K562 (cell line): ENCODE measurements around the gene GALNT9. TPM values are rescaled to one million over a fixed set of nuclear protein-coding genes. Genes with fewer than 3 reads are reported as not detected.

Source experiments
- ATAC-seq: fragments of 200-7000 bp; cut with Tn5 transposase; 3 replicates; pipeline ENCODE4 v1.9.1; 2020; ENCODE audit warnings: moderate library complexity
- BruUV-seq: library from RNA; stranded (reverse); fragments of 400-500 nt; replicated peaks from 2 replicates; lab custom pipeline; 2021; lab: Mats Ljungman, UMichigan
- CTCF ChIA-PET: fragments of 300-600 bp; formaldehyde crosslinking; extraction: SDS; loops from one replicate; lab custom pipeline; 2021; ENCODE audit warnings: low intra/inter-chr PET ratio; lab: Yijun Ruan, JAX
- POLR2A ChIA-PET: fragments of 300-600, 350-650 bp; sonication (Branson Sonifier 250); formaldehyde crosslinking; extraction: SDS; loops from one replicate; lab custom pipeline; 2021; ENCODE audit warnings: antibody characterized with exemption, inconsistent platforms; lab: Yijun Ruan, JAX
- DNase-seq, 4 experiments: peaks; one replicate each; pipeline versions ENCODE4 v3.0.0 to v3.0.0-alpha.2; 2011 to 2018; ENCODE audit warnings: low spot score in 3 of 4, mixed read lengths in 3 of 4; ENCODE audit errors: extremely low read depth in 1 of 4
- FAIRE-seq: peaks from 2 replicates; lab custom pipeline; 2011; peaks lifted over from hg19 to GRCh38; lab: Jason Lieb, UNC
- H2AFZ ChIP-seq: 2 replicates; pipeline ENCODE4 v1.6.0; 2011; ENCODE audit warnings: low read depth, low read length, control low read depth, inconsistent platforms
- H3K27ac ChIP-seq: fragments of 200-600 bp; 3 replicates; pipeline ENCODE4 v1.8.0; 2011; ENCODE audit warnings: low read depth, mild to moderate bottlenecking, control low read depth, inconsistent platforms, low read length, moderate library complexity, mixed read lengths; ENCODE audit errors: extremely low read depth
- H3K27me3 ChIP-seq, 2 experiments: fragments of 300-600 bp in 1 of 2; 2 replicates in 1 of 2; 3 replicates in 1 of 2; pipeline versions ENCODE4 v1.6.0 to v1.8.0; 2011; ENCODE audit warnings: inconsistent platforms in 2 of 2, low read length in 2 of 2, mild to moderate bottlenecking in 1 of 2, mixed read lengths in 1 of 2, moderate library complexity in 1 of 2; ENCODE audit not compliant: control insufficient read depth in 2 of 2, insufficient read depth in 2 of 2
- H3K36me3 ChIP-seq: fragments of 300-600 bp; 3 replicates; pipeline ENCODE4 v1.8.0; 2011; ENCODE audit warnings: mild to moderate bottlenecking, low read length, inconsistent platforms; ENCODE audit not compliant: control insufficient read depth, insufficient read depth
- H3K4me1 ChIP-seq, 2 experiments: fragments of 200-600 bp in 1 of 2; replicated peaks in 1 of 2; 2 replicates in 1 of 2; 3 replicates in 1 of 2; pipeline versions ENCODE4 v1.5.1 to v1.8.0; 2011; ENCODE audit warnings: inconsistent platforms in 2 of 2, low read length in 2 of 2, mild to moderate bottlenecking in 1 of 2, mixed read lengths in 1 of 2, moderate library complexity in 1 of 2; ENCODE audit not compliant: control insufficient read depth in 2 of 2, insufficient read depth in 2 of 2
- H3K4me2 ChIP-seq: 2 replicates; pipeline ENCODE4 v1.6.1; 2011; ENCODE audit warnings: low read length, control low read depth, inconsistent platforms, mixed read lengths; ENCODE audit not compliant: insufficient read depth
- H3K4me3 ChIP-seq: fragments of 200-600 bp; sonication (generic), shearing (Covaris generic); 2 replicates; pipeline ENCODE4 v1.5.1; 2016; ENCODE audit warnings: control low read depth, inconsistent platforms
- H3K79me2 ChIP-seq: fragments of 200-600 bp; 3 replicates; pipeline ENCODE4 v1.8.0; 2011; ENCODE audit warnings: low read length, inconsistent platforms; ENCODE audit not compliant: control insufficient read depth, insufficient read depth
- H3K9ac ChIP-seq, 2 experiments: 2 replicates each; pipeline versions ENCODE4 v1.6.0 to v1.6.1; 2011; ENCODE audit warnings: low read depth in 2 of 2, low read length in 2 of 2, control low read depth in 1 of 2, inconsistent platforms in 1 of 2, mild to moderate bottlenecking in 1 of 2, mixed read lengths in 1 of 2; ENCODE audit not compliant: insufficient read depth in 1 of 2
- H3K9me1 ChIP-seq: one replicate; pipeline ENCODE4 v1.6.0; 2011; ENCODE audit warnings: inconsistent platforms, mild to moderate bottlenecking, low read length, moderate library complexity; ENCODE audit not compliant: control insufficient read depth, insufficient read depth
- H3K9me3 ChIP-seq: replicated peaks from 2 replicates; pipeline ENCODE4 v1.5.1; 2011; ENCODE audit warnings: low read depth, low read length, inconsistent platforms; ENCODE audit not compliant: control insufficient read depth, insufficient read depth
- H4K20me1 ChIP-seq: replicated peaks from 2 replicates; pipeline ENCODE4 v1.6.1; 2011; ENCODE audit warnings: low read length, inconsistent platforms, mixed read lengths; ENCODE audit not compliant: control insufficient read depth, insufficient read depth
- ARID1B ChIP-seq: fragments of 450-650 bp; IDR thresholded peaks from 2 replicates; pipeline ENCODE4 v1.6.1; 2016; ENCODE audit warnings: antibody characterized with exemption, mild to moderate bottlenecking, inconsistent platforms
- CREB5 ChIP-seq: fragments of 250-450 bp; sonication (Bioruptor Pico); IDR thresholded peaks from 2 replicates; pipeline ENCODE4 v1.5.0; 2020; ENCODE audit warnings: mild to moderate bottlenecking
- ESRRA ChIP-seq: fragments of 450-650 bp; IDR thresholded peaks from 2 replicates; pipeline ENCODE4 v1.6.1; 2014; ENCODE audit warnings: low read depth, mild to moderate bottlenecking, moderate library complexity, borderline replicate concordance
- FOXK1 ChIP-seq: sonication (generic); formaldehyde crosslinking; IDR thresholded peaks from 2 replicates; pipeline ENCODE4 v1.8.0; 2022; ENCODE audit warnings: missing genetic modification reagents, mild to moderate bottlenecking, borderline replicate concordance
- GTF2B ChIP-seq: IDR thresholded peaks from 2 replicates; pipeline ENCODE4 v1.6.1; 2011; ENCODE audit not compliant: insufficient read length; ENCODE audit errors: extremely low read depth
- HMG20A ChIP-seq: fragments of 450-650 bp; formaldehyde crosslinking; conservative IDR thresholded peaks from 2 replicates; pipeline ENCODE4 v1.4.0; 2020; ENCODE audit warnings: mild to moderate bottlenecking, mixed read lengths
- KAT8 ChIP-seq: fragments of 450-650 bp; IDR thresholded peaks from 2 replicates; pipeline ENCODE4 v1.6.1; 2016; ENCODE audit warnings: low read depth, mild to moderate bottlenecking
- NELFE ChIP-seq: IDR thresholded peaks from 2 replicates; pipeline ENCODE4 v1.6.1; 2011; ENCODE audit warnings: mild to moderate bottlenecking; ENCODE audit not compliant: insufficient read depth, insufficient read length
- POLR2H ChIP-seq: IDR thresholded peaks from 2 replicates; pipeline ENCODE4 v1.6.1; 2016; ENCODE audit warnings: missing genetic modification characterization, low read depth, mild to moderate bottlenecking, control low read depth, missing compliant biosample characterization, moderate library complexity
- RBM15 ChIP-seq: fragments of 200-400 bp; formaldehyde crosslinking; IDR thresholded peaks from 2 replicates; pipeline ENCODE4 v1.6.1; 2018; ENCODE audit warnings: mild to moderate bottlenecking, low read length, moderate library complexity; ENCODE audit not compliant: insufficient read depth
- SETDB1 ChIP-seq: IDR thresholded peaks from one replicate; pipeline ENCODE4 v1.6.1; 2012; ENCODE audit warnings: low read length, control low read depth, inconsistent platforms
- TAF9B ChIP-seq: fragments of 450-650 bp; IDR thresholded peaks from 2 replicates; pipeline ENCODE4 v1.6.1; 2018; ENCODE audit warnings: mild to moderate bottlenecking; ENCODE audit not compliant: partially characterized antibody
- TAL1 ChIP-seq: fragments of 450-650 bp; IDR thresholded peaks from 2 replicates; pipeline ENCODE4 v1.6.1; 2016; ENCODE audit warnings: mild to moderate bottlenecking
- ZBTB1 ChIP-seq: sonication (generic); formaldehyde crosslinking; IDR thresholded peaks from 2 replicates; pipeline ENCODE4 v1.8.1; 2023; ENCODE audit warnings: missing genetic modification reagents, low read depth, mild to moderate bottlenecking, borderline replicate concordance
- ZNF143 ChIP-seq: sonication (generic); formaldehyde crosslinking; IDR thresholded peaks from 2 replicates; pipeline ENCODE4 v1.9.0; 2022; ENCODE audit warnings: mild to moderate bottlenecking, missing genetic modification reagents
- ZNF212 ChIP-seq: fragments of 450-650 bp; formaldehyde crosslinking; IDR thresholded peaks from 2 replicates; pipeline ENCODE4 v1.4.0; 2020; ENCODE audit warnings: mild to moderate bottlenecking
- ZNF384 ChIP-seq: IDR thresholded peaks from 2 replicates; pipeline ENCODE4 v1.6.1; 2012; ENCODE audit warnings: low read depth, low read length, improper control_type of control experiment
- ZNF644 ChIP-seq: fragments of 200-800 bp; sonication (Bioruptor generic); IDR thresholded peaks from 2 replicates; pipeline ENCODE4 v1.6.1; 2016; ENCODE audit warnings: low read depth, missing genetic modification characterization, missing compliant biosample characterization
- ZNF77 ChIP-seq: fragments of 250-450 bp; sonication (Bioruptor Pico); IDR thresholded peaks from 2 replicates; pipeline ENCODE4 v1.5.0; 2020
- WGBS: fragments of 100-300 bp; shearing (Covaris generic); methylation state at CpG from one replicate; pipeline ENCODE4 v1.1.6; 2016; ENCODE audit warnings: low coverage, mixed read lengths; ENCODE audit not compliant: insufficient coverage; ENCODE audit errors: missing lambda C conversion rate; 5-methylcytosine and 5-hydroxymethylcytosine counted together
- in situ Hi-C: fragments of 300-500 bp; cut with MboI; formaldehyde crosslinking; loops from 4 replicates; pipeline ENCODE4 v1.15.0; 2018; ENCODE audit warnings: inconsistent platforms, mixed read lengths
- intact Hi-C: fragments of 100-400 bp; cut with micrococcal nuclease; formaldehyde crosslinking; loops from 2 replicates; pipeline ENCODE4 v1.14.2; 2022
- polyA plus RNA-seq, 8 experiments: library from polyadenylated mRNA; depleted of rRNA in 4 of 8; stranded (reverse) in 5 of 8; unstranded in 3 of 8; fragments of >200 nt; fragmentation: Nextera tagmentation in 2 of 8; fragmentation: Illumina TruSeq in 1 of 8; extraction: Ambion mirVana in 2 of 8; extraction: Trizol in 1 of 8; gene quantifications; 2 replicates each; pipeline versions ENCODE4 v1.2.1 to v1.2.3, GENCODE V29; 2011 to 2014; ENCODE audit warnings: inconsistent platforms in 1 of 8, missing spikeins in 1 of 8
- total RNA-seq, 7 experiments: library from RNA; depleted of rRNA in 6 of 7; stranded (reverse); fragments of >200 nt in 6 of 7; fragmentation: Illumina TruSeq in 2 of 7; extraction: Trizol in 2 of 7; gene quantifications; 2 replicates each; pipeline versions ENCODE4 v1.2.1 to v1.2.3, GENCODE V29; 2011 to 2021; ENCODE audit warnings: low replicate concordance in 1 of 7

GALNT9 gene
- total and polyA plus RNA-seq, 9 of the 15 experiments (the other 6 are each of a cell fraction or from before 2014, with no cell fraction given): not detected

GRCh38 chr12:132269271-132269968 lies 60.0 kb downstream of the GALNT9 start:
- Histone ChIP-seq H2AFZ (peak overlapping the region; percentile 51; the same call in 1 of the 2 replicates), H3K4me3 (no peak overlapping the region), H3K9ac (no peak overlapping the region), H3K79me2 (no peaks in the 10 kb centered on the region), H3K9me3 (no peaks in the 10 kb centered on the region), H3K4me1 (peaks cover 0 to 23% of the 10 kb centered on the region in 2 experiments; a peak in 1 of 5 replicates), H3K36me3 (no peaks in the 10 kb centered on the region), H3K27me3 (peaks cover 22 to 92% of the 10 kb centered on the region in 2 experiments; a peak in 4 of 5 replicates)
- ChIA-PET POLR2A (interaction anchor here (0.5 to 0.6 kb wide), 2 partner anchors 135 to 1276 kb away, joined by 3 to 4 read pairs; no protein-coding TSS in a partner anchor), CTCF (no interaction called here)
- DNase-seq (no peak), ATAC-seq (no peak)
- 31% methylated on average over 34 of the region's 44 CpGs for WGBS
- TF ChIP-seq TAF9B (no peak), ZNF212 (no peak), TAL1 (no peak), ZNF77 (no peak), ZNF384 (no peak), ZBTB1 (CRISPR knock-in tag) (no peak), SETDB1 (no peak), RBM15 (no peak), KAT8 (no peak), HMG20A (no peak), ZNF143 (CRISPR knock-in tag) (no peak), ESRRA (no peak), ZNF644 (tag) (no peak), NELFE (no peak), CREB5 (CRISPR knock-in tag) (no peak), GTF2B (no peak), POLR2H (tag) (no peak), ARID1B (no peak), FOXK1 (no peak)
- TF ChIP-seq, all 486 proteins: peak for 0
- no peaks in the 10 kb centered on the region; the same call in 1 of the 2 replicates for H4K20me1 ChIP-seq
- intact Hi-C loops (no loop called here), in situ Hi-C loops (no loop called here)
- BruUV-seq: no TSS peak
- H3K9me1 ChIP-seq: no peaks in the 10 kb centered on the region
- no peak for FAIRE-seq
- H3K4me2 ChIP-seq: peak overlapping the region; percentile 64; the same call in 1 of the 2 replicates
- H3K27ac ChIP-seq: no peak overlapping the region
